ENCODE results near the gene SPINK5. TPM values are rescaled to one million over a fixed set of nuclear protein-coding genes. Genes with fewer than 3 reads are reported as not detected.
A peak's percentile ranks its signal among the peaks of the same experiment; 100 is the strongest.

The SPINK5 gene
- polyA plus RNA-seq, 2 of the 4 experiments (the other 2 are of a cell fraction) = not detected

DNA sequence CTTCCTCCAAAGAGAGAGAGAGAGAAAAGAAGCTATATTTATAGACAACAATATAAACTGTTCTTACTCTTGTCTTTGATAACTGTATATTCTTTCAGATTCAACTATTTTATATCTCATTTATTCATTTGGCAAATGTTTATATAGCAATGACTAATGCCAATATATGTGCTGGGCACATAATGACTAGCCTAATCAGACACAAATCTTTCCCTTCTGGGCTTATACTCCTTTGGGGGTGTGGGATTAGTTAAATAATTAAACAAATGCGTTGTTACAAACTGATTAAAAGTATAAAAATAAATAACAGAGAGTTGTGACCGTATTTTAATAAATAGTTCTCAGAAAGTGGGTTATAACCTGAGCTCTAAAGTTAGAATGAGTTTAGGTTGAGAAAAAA lies 108.6 kb downstream of the SPINK5 start:
- H3K4me1 ChIP-seq = no peaks in the 10 kb centered on the region
- no peak overlapping the region for H3K4me2 ChIP-seq
- no peaks in the 10 kb centered on the region for H3K9me3 ChIP-seq
- FAIRE-seq (no peak), ATAC-seq (no peak), DNase-seq (ENCODE audit: low read depth in 1 of 2, low spot score in 1 of 2) (no peak)
- WGBS (ENCODE audit: missing lambda C conversion rate) = 2% methylated on average over 2 of the region's 2 CpGs
- ChIA-PET POLR2A (no interaction called here), CTCF (interaction anchor here (1.5 kb wide), 1 partner anchor 559 kb away, joined by 5 read pairs; no protein-coding TSS in a partner anchor)
- no peak overlapping the region for H3K4me3 ChIP-seq
- TF ChIP-seq HDAC2 (IDR thresholded peaks at IDR 0.05) (no peak), MAFK (IDR thresholded peaks at IDR 0.05; ENCODE audit: partially characterized antibody) (no peak)
- TF ChIP-seq, protein P1, sequence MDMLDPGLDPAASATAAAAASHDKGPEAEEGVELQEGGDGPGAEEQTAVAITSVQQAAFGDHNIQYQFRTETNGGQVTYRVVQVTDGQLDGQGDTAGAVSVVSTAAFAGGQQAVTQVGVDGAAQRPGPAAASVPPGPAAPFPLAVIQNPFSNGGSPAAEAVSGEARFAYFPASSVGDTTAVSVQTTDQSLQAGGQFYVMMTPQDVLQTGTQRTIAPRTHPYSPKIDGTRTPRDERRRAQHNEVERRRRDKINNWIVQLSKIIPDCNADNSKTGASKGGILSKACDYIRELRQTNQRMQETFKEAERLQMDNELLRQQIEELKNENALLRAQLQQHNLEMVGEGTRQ (IDR thresholded peaks at IDR 0.05) = no peak
- TF ChIP-seq, protein P2, sequence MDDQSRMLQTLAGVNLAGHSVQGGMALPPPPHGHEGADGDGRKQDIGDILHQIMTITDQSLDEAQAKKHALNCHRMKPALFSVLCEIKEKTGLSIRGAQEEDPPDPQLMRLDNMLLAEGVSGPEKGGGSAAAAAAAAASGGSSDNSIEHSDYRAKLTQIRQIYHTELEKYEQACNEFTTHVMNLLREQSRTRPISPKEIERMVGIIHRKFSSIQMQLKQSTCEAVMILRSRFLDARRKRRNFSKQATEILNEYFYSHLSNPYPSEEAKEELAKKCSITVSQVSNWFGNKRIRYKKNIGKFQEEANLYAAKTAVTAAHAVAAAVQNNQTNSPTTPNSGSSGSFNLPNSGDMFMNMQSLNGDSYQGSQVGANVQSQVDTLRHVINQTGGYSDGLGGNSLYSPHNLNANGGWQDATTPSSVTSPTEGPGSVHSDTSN (IDR thresholded peaks at IDR 0.05) = no peak
- no peak overlapping the region for H3K27ac ChIP-seq

DNA sequence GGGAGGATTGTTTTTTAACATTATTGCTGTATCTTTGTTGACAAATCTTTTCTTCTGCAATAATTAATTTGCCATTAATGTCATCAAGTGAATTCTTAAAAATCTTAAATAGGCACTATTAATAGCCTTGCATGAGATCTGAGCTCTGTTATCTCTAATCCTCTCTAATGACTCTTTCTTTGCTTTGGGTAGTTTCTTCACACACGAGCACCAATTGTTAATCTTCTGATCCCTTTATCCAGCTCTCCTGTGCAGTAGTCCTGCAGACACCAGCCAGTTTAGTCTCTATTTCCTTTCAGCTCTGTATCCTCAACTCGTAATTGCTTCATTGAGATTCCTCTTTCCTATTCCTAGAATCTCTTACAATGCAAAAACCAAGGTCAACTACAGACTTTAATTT lies 112.7 kb downstream of the SPINK5 start:
- no peak for FAIRE-seq
- ATAC-seq = no peak
- ChIA-PET CTCF (interaction anchor here (1.5 to 2.4 kb wide), 2 partner anchors 198 to 555 kb away, joined by 5 to 14 read pairs; no protein-coding TSS in a partner anchor), POLR2A (no interaction called here)
- no peaks in the 10 kb centered on the region for H3K9me3 ChIP-seq
- no peak overlapping the region for H3K4me3 ChIP-seq
- DNase-seq (ENCODE audit: low read depth in 1 of 2, low spot score in 1 of 2) = no peak
- H3K4me1 ChIP-seq = no peaks in the 10 kb centered on the region
- no peak overlapping the region for H3K27ac ChIP-seq
- WGBS (ENCODE audit: missing lambda C conversion rate) = 1% methylated on average over 2 of the region's 2 CpGs
- no peak for TF ChIP-seq TFCP2L1 (CRISPR knock-in tag; IDR thresholded peaks at IDR 0.05)
- no peak for TF ChIP-seq FOSB (CRISPR knock-in tag; IDR thresholded peaks at IDR 0.05)
- no peak for TF ChIP-seq NPAS2 (CRISPR knock-in tag; IDR thresholded peaks at IDR 0.05; ENCODE audit: borderline replicate concordance)
- TF ChIP-seq HDAC2 (IDR thresholded peaks at IDR 0.05) = no peak
- no peak for TF ChIP-seq CEBPB (IDR thresholded peaks at IDR 0.05)
- no peak for TF ChIP-seq HOXB13 (CRISPR knock-in tag; IDR thresholded peaks at IDR 0.05; ENCODE audit: low read depth)
- no peak for TF ChIP-seq CBX8 (IDR thresholded peaks at IDR 0.05)
- no peak for TF ChIP-seq PHF8 (IDR thresholded peaks at IDR 0.05; ENCODE audit: borderline replicate concordance, low read depth)
- no peak for TF ChIP-seq JUN (IDR thresholded peaks at IDR 0.05)
- no peak for TF ChIP-seq RFX5 (IDR thresholded peaks at IDR 0.05)
- no peak for TF ChIP-seq MAFK (IDR thresholded peaks at IDR 0.05; ENCODE audit: partially characterized antibody)
- TF ChIP-seq TP53 (CRISPR knock-in tag; IDR thresholded peaks at IDR 0.05) = no peak
- TF ChIP-seq, protein P3, sequence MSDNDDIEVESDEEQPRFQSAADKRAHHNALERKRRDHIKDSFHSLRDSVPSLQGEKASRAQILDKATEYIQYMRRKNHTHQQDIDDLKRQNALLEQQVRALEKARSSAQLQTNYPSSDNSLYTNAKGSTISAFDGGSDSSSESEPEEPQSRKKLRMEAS (IDR thresholded peaks at IDR 0.05) = no peak
- no peak overlapping the region for H3K4me2 ChIP-seq

DNA sequence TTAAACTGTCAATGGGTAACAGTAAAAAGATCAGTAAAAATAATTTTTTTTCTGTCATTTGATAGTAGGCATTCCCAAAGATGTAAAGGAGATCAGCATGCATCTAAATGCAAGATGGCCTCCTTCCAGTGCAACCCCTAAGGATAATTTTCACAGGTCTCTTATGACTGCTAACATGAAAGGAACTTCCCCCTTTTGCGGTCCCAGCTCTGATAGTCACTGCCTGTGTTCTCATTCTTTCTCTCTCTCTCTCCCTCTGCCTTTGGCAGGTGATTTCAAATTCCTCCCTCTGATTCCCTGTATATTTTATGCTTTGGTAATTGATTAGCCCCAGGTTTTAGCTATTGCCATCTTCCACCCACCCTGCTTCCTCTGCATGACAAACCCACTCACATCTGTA lies 113.4 kb downstream of the SPINK5 start:
- TF ChIP-seq EHF (CRISPR knock-in tag; IDR thresholded peaks at IDR 0.05) = no peak
- TF ChIP-seq RCOR1 (IDR thresholded peaks at IDR 0.05; ENCODE audit: low read depth, low read length) = no peak
- TF ChIP-seq HOXB5 (CRISPR knock-in tag; IDR thresholded peaks at IDR 0.05) = no peak
- no peak overlapping the region for H3K4me3 ChIP-seq
- H3K9me3 ChIP-seq = no peaks in the 10 kb centered on the region
- H3K27ac ChIP-seq = no peak overlapping the region
- ChIA-PET CTCF (interaction anchor here (1.5 kb wide), 1 partner anchor 198 kb away, joined by 5 read pairs; no protein-coding TSS in a partner anchor), POLR2A (no interaction called here)
- no peak for DNase-seq (ENCODE audit: low read depth in 1 of 2, low spot score in 1 of 2)
- no peak for ATAC-seq
- H3K4me2 ChIP-seq = no peak overlapping the region
- 61% methylated on average over 1 of the region's 1 CpG for WGBS (ENCODE audit: missing lambda C conversion rate)
- no peaks in the 10 kb centered on the region for H3K4me1 ChIP-seq
- FAIRE-seq = no peak

DNA sequence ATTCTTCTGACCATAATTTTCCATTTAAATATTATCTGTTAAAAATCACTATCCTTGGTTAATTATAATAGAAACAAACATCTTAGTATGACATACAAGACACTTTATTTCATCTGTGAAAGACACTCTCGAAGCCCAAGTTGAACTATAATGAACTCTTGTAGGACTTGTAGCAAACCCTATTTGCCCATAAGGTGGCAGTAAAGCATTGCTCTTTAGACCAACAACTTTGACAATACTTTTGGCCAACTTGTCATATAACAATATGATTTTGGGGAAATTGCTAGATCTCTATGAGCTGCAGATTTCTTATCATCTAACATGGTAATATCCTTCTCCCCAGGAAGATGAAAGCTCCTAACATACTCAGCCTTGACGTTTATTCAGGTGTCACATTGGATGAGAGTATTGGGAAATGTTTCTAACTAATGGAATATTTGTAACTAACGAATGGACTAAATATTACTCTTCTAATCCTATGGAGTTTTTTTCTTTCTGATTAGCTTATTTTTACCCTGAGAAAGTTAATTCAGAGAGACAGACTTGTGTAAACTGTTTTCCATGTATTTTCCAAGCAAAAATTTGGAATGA lies 115.5 kb downstream of the SPINK5 start:
- no peak for FAIRE-seq
- POLR2A ChIA-PET = no interaction called here
- peak in 1 of 2 experiments; percentile 71 for DNase-seq (ENCODE audit: low read depth in 1 of 2, low spot score in 1 of 2)
- TF ChIP-seq RAD21 (conservative IDR thresholded peaks at IDR 0.05 in 1 of 2, IDR thresholded peaks at IDR 0.05 in 1 of 2) = peak; percentile 79 to 84
- TF ChIP-seq, protein P4, sequence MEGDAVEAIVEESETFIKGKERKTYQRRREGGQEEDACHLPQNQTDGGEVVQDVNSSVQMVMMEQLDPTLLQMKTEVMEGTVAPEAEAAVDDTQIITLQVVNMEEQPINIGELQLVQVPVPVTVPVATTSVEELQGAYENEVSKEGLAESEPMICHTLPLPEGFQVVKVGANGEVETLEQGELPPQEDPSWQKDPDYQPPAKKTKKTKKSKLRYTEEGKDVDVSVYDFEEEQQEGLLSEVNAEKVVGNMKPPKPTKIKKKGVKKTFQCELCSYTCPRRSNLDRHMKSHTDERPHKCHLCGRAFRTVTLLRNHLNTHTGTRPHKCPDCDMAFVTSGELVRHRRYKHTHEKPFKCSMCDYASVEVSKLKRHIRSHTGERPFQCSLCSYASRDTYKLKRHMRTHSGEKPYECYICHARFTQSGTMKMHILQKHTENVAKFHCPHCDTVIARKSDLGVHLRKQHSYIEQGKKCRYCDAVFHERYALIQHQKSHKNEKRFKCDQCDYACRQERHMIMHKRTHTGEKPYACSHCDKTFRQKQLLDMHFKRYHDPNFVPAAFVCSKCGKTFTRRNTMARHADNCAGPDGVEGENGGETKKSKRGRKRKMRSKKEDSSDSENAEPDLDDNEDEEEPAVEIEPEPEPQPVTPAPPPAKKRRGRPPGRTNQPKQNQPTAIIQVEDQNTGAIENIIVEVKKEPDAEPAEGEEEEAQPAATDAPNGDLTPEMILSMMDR (IDR thresholded peaks at IDR 0.05) = peak; percentile 77
- TF ChIP-seq JUNB (IDR thresholded peaks at IDR 0.05) = no peak
- peak; percentile 58 for TF ChIP-seq SMC3 (IDR thresholded peaks at IDR 0.05)
- CTCF ChIA-PET = interaction anchor here (0.6 to 2.0 kb wide), 27 partner anchors 8 to 857 kb away, joined by 3 to 15 read pairs (median 3); partner anchors contain the start of gene SPINK14
- 24% methylated on average over 3 of the region's 3 CpGs for WGBS (ENCODE audit: missing lambda C conversion rate)
- ATAC-seq = peak; percentile 70 to 77; a peak in 4 of 6 replicates
- Histone ChIP-seq H3K9me3 (no peaks in the 10 kb centered on the region), H3K4me2 (no peak overlapping the region), H3K4me1 (no peaks in the 10 kb centered on the region), H3K4me3 (no peak overlapping the region), H3K27ac (no peak overlapping the region)
